HepG2 (cell line): ENCODE measurements around the gene CCDC82. TPM values are rescaled to one million over a fixed set of nuclear protein-coding genes. Genes with fewer than 3 reads are reported as not detected.

Experiments used
- ATAC-seq: fragments of 200-7000 bp; cut with Tn5 transposase; 3 replicates; pipeline ENCODE4 v1.9.1; 2020; ENCODE audit warnings: mild to moderate bottlenecking, moderate library complexity
- BruUV-seq: library from RNA; stranded (reverse); fragments of 400-500 nt; replicated peaks from 2 replicates; lab custom pipeline; 2021; lab: Mats Ljungman, UMichigan
- CTCF ChIA-PET: fragments of 300-600 bp; formaldehyde crosslinking; extraction: SDS; loops from one replicate; lab custom pipeline; 2021; ENCODE audit warnings: low total read pairs, inconsistent platforms, low intra/inter-chr PET ratio; lab: Yijun Ruan, JAX
- POLR2A ChIA-PET: fragments of 350-600 bp; sonication (Branson Sonifier 250); formaldehyde crosslinking; loops from one replicate; lab custom pipeline; 2020; ENCODE audit warnings: antibody characterized with exemption, inconsistent platforms; lab: Yijun Ruan, JAX
- DNase-seq: peaks from one replicate; pipeline ENCODE4 v3.0.0-alpha.2; 2015; ENCODE audit warnings: low spot score
- FAIRE-seq: peaks from 3 replicates; lab custom pipeline; 2011; peaks lifted over from hg19 to GRCh38; lab: Jason Lieb, UNC
- H2AFZ ChIP-seq: one replicate; pipeline ENCODE4 v1.6.1; 2011; ENCODE audit warnings: low read length, inconsistent platforms
- H3K27ac ChIP-seq: fragments of 300-600 bp; 3 replicates; pipeline ENCODE4 v1.8.0; 2011; ENCODE audit warnings: mixed run types, mild to moderate bottlenecking, mixed read lengths, low read length, inconsistent platforms; ENCODE audit not compliant: insufficient read depth; ENCODE audit errors: extremely low read length
- H3K27me3 ChIP-seq, 2 experiments: fragments of 200-600 bp in 1 of 2; 2 replicates in 1 of 2; 3 replicates in 1 of 2; pipeline versions ENCODE4 v1.6.0 to v1.8.0; 2011; ENCODE audit warnings: low read length in 2 of 2, mild to moderate bottlenecking in 2 of 2, moderate library complexity in 2 of 2, inconsistent platforms in 1 of 2; ENCODE audit not compliant: insufficient read depth in 2 of 2, control insufficient read depth in 1 of 2
- H3K36me3 ChIP-seq, 2 experiments: fragments of 200-600 bp in 1 of 2; replicated peaks in 1 of 2; 2 replicates in 1 of 2; 3 replicates in 1 of 2; pipeline versions ENCODE4 v1.5.1 to v1.8.0; 2011; ENCODE audit warnings: low read length in 2 of 2, inconsistent platforms in 1 of 2; ENCODE audit not compliant: insufficient read depth in 2 of 2, control insufficient read depth in 1 of 2
- H3K4me1 ChIP-seq: 2 replicates; pipeline ENCODE4 v1.5.1; 2012; ENCODE audit warnings: low read length, inconsistent platforms; ENCODE audit not compliant: insufficient read depth
- H3K4me2 ChIP-seq: 2 replicates; pipeline ENCODE4 v1.6.0; 2011; ENCODE audit warnings: low read depth, low read length, inconsistent platforms
- H3K4me3 ChIP-seq, 3 experiments: fragments of 200-600 bp in 1 of 3; sonication (generic), shearing (Covaris generic) in 1 of 3; replicated peaks in 1 of 3; 2 replicates each; pipeline ENCODE4 v1.5.1; 2011 to 2016; ENCODE audit warnings: low read length in 3 of 3, inconsistent platforms in 2 of 3, low read depth in 2 of 3, mild to moderate bottlenecking in 2 of 3, control low read depth in 1 of 3, mixed read lengths in 1 of 3; ENCODE audit not compliant: insufficient read depth in 1 of 3
- H3K79me2 ChIP-seq: one replicate; pipeline ENCODE4 v1.6.1; 2011; ENCODE audit warnings: low read length, inconsistent platforms; ENCODE audit not compliant: insufficient read depth
- H3K9ac ChIP-seq: 2 replicates; pipeline ENCODE4 v1.6.0; 2011; ENCODE audit warnings: mild to moderate bottlenecking, low read depth, low read length, inconsistent platforms; ENCODE audit not compliant: insufficient read depth
- H3K9me3 ChIP-seq: 2 replicates; pipeline ENCODE4 v1.5.1; 2012; ENCODE audit warnings: mild to moderate bottlenecking, low read length
- H4K20me1 ChIP-seq: 2 replicates; pipeline ENCODE4 v1.6.0; 2011; ENCODE audit warnings: inconsistent platforms, mild to moderate bottlenecking, low read length, moderate library complexity; ENCODE audit not compliant: insufficient read depth
- AHR ChIP-seq: IDR thresholded peaks from 2 replicates; pipeline ENCODE4 v1.6.1; 2018; ENCODE audit warnings: missing genetic modification reagents, missing compliant biosample characterization
- EP300 ChIP-seq, 3 experiments: sonication (generic) in 1 of 3; formaldehyde crosslinking in 1 of 3; IDR thresholded peaks; 2 replicates each; pipeline versions ENCODE4 v1.5.1 to v1.6.1; 2011 to 2020; ENCODE audit warnings: low read depth in 2 of 3, low read length in 2 of 3, borderline replicate concordance in 1 of 3, improper control_type of control experiment in 1 of 3, mild to moderate bottlenecking in 1 of 3, missing genetic modification reagents in 1 of 3, moderate library complexity in 1 of 3
- ESRRA ChIP-seq: sonication (generic); formaldehyde crosslinking; IDR thresholded peaks from 2 replicates; pipeline ENCODE4 v1.5.1; 2020; ENCODE audit warnings: mild to moderate bottlenecking, low read depth, missing genetic modification reagents
- FOXJ3 ChIP-seq: sonication (generic); formaldehyde crosslinking; IDR thresholded peaks from 2 replicates; pipeline ENCODE4 v1.4.0; 2020; ENCODE audit warnings: missing genetic modification reagents, mild to moderate bottlenecking, borderline replicate concordance
- FOXP1 ChIP-seq, 2 experiments: fragments of 450-650 bp in 1 of 2; IDR thresholded peaks; 2 replicates each; pipeline ENCODE4 v1.6.1; 2017 to 2018; ENCODE audit warnings: antibody characterized with exemption in 1 of 2
- HHEX ChIP-seq: IDR thresholded peaks from 2 replicates; pipeline ENCODE4 v1.6.1; 2016; ENCODE audit warnings: control low read depth
- HNF4A ChIP-seq: sonication (generic); formaldehyde crosslinking; IDR thresholded peaks from 2 replicates; pipeline ENCODE4 v1.4.0; 2020; ENCODE audit warnings: missing genetic modification reagents
- HNRNPH1 ChIP-seq: fragments of 200-400 bp; formaldehyde crosslinking; optimal IDR thresholded peaks from 2 replicates; pipeline ENCODE3; 2017; ENCODE audit warnings: mild to moderate bottlenecking, low read depth, low read length
- ISL2 ChIP-seq: sonication (generic); formaldehyde crosslinking; IDR thresholded peaks from 2 replicates; pipeline ENCODE4 v1.5.0; 2020; ENCODE audit warnings: missing genetic modification reagents
- JUND ChIP-seq: sonication (generic); formaldehyde crosslinking; IDR thresholded peaks from 2 replicates; pipeline ENCODE4 v1.8.0; 2022; ENCODE audit warnings: mild to moderate bottlenecking, missing genetic modification reagents
- MED1 ChIP-seq: sonication (generic); formaldehyde crosslinking; IDR thresholded peaks from 2 replicates; pipeline ENCODE4 v1.4.0; 2020; ENCODE audit warnings: missing genetic modification reagents
- PITX1 ChIP-seq: sonication (generic); formaldehyde crosslinking; IDR thresholded peaks from 2 replicates; pipeline ENCODE4 v1.5.1; 2020; ENCODE audit warnings: mild to moderate bottlenecking, missing genetic modification reagents
- RAD51 ChIP-seq: fragments of 450-650 bp; IDR thresholded peaks from 2 replicates; pipeline ENCODE4 v1.6.1; 2016; ENCODE audit warnings: borderline replicate concordance
- RFX1 ChIP-seq: fragments of 450-650 bp; IDR thresholded peaks from 2 replicates; pipeline ENCODE4 v1.6.1; 2017
- SMARCE1 ChIP-seq: fragments of 450-650 bp; IDR thresholded peaks from 2 replicates; pipeline ENCODE4 v1.6.1; 2017; ENCODE audit warnings: borderline replicate concordance
- SNRNP70 ChIP-seq: fragments of 200-400 bp; formaldehyde crosslinking; IDR thresholded peaks from 2 replicates; pipeline ENCODE4 v1.6.1; 2017; ENCODE audit warnings: mild to moderate bottlenecking, low read depth, low read length, moderate library complexity
- TCF12 ChIP-seq, 2 experiments: fragments of 450-650 bp in 1 of 2; sonication (generic) in 1 of 2; formaldehyde crosslinking in 1 of 2; IDR thresholded peaks; 2 replicates each; pipeline versions ENCODE4 v1.6.1 to v1.8.0; 2017 to 2022; ENCODE audit warnings: antibody characterized with exemption in 1 of 2, mild to moderate bottlenecking in 1 of 2, missing genetic modification reagents in 1 of 2, moderate library complexity in 1 of 2
- ZBTB33 ChIP-seq: sonication (generic); formaldehyde crosslinking; IDR thresholded peaks from 2 replicates; pipeline ENCODE4 v1.4.0; 2020; ENCODE audit warnings: missing genetic modification reagents
- ZFAT ChIP-seq: sonication (generic); formaldehyde crosslinking; conservative IDR thresholded peaks from 2 replicates; pipeline ENCODE4 v1.8.1; 2023; ENCODE audit warnings: missing genetic modification reagents, inconsistent platforms
- ZFP36 ChIP-seq: fragments of 150-350 bp; IDR thresholded peaks from 2 replicates; pipeline ENCODE4 v1.6.1; 2018; ENCODE audit warnings: borderline replicate concordance, low read length, low read depth; ENCODE audit not compliant: partially characterized antibody
- ZNF274 ChIP-seq: sonication (generic); formaldehyde crosslinking; IDR thresholded peaks from 2 replicates; pipeline ENCODE4 v1.5.1; 2020; ENCODE audit warnings: mild to moderate bottlenecking, missing genetic modification reagents
- ZNF33A ChIP-seq: sonication (generic); formaldehyde crosslinking; IDR thresholded peaks from 2 replicates; pipeline ENCODE4 v1.5.1; 2020; ENCODE audit warnings: missing genetic modification reagents, mild to moderate bottlenecking, moderate library complexity, borderline replicate concordance
- ZNF607 ChIP-seq: sonication (generic); formaldehyde crosslinking; IDR thresholded peaks from 2 replicates; pipeline ENCODE4 v1.5.1; 2020; ENCODE audit warnings: missing genetic modification reagents, mild to moderate bottlenecking, borderline replicate concordance
- ZNF615 ChIP-seq: sonication (generic); formaldehyde crosslinking; IDR thresholded peaks from 2 replicates; pipeline ENCODE4 v1.5.0; 2020; ENCODE audit warnings: mild to moderate bottlenecking, missing genetic modification reagents, borderline replicate concordance
- ZNF841 ChIP-seq: sonication (generic); formaldehyde crosslinking; IDR thresholded peaks from 2 replicates; pipeline ENCODE4 v1.8.1; 2023; ENCODE audit warnings: missing genetic modification reagents, borderline replicate concordance
- WGBS: methylation state at CpG from one replicate; pipeline ENCODE4 v1.1.6; 2017; ENCODE audit warnings: low lambda C conversion rate; 5-methylcytosine and 5-hydroxymethylcytosine counted together
- in situ Hi-C: cut with HindIII; loops from 2 replicates; pipeline ENCODE4 v1.10.0; 2017; ENCODE audit warnings: low pct_unique_long_range_greater_than_20kb; ENCODE audit not compliant: extremely low pct_ligation_motif_present
- intact Hi-C: fragments of 100-400 bp; cut with micrococcal nuclease; formaldehyde crosslinking; loops from one replicate; pipeline ENCODE4 v1.10.0; 2022; ENCODE audit not compliant: unreplicated experiment
- polyA plus RNA-seq, 8 experiments: library from polyadenylated mRNA; depleted of rRNA in 3 of 8; stranded (reverse) in 7 of 8; unstranded in 1 of 8; fragments of >200 nt; fragmentation: Illumina TruSeq in 4 of 8; extraction: Trizol in 4 of 8; gene quantifications; 2 replicates each; pipeline versions ENCODE4 v1.2.1 to v1.2.3, GENCODE V29; 2011 to 2016; ENCODE audit warnings: low read depth in 4 of 8, missing spikeins in 1 of 8, mixed read lengths in 1 of 8; ENCODE audit not compliant: insufficient read depth in 1 of 8
- total RNA-seq, 5 experiments: library from RNA; depleted of rRNA; stranded (reverse); fragments of >200 nt; fragmentation: Illumina TruSeq; extraction: Trizol; gene quantifications; 2 replicates each; pipeline ENCODE4 v1.2.3, GENCODE V29; 2016; ENCODE audit warnings: low read depth in 1 of 5

CCDC82 gene
- total and polyA plus RNA-seq, 2 of the 13 experiments (the other 11 are each of a cell fraction or from before 2014, with no cell fraction given), result 19.7 to 25.7 TPM

- CTCF ChIA-PET, result no interaction called here
- Histone ChIP-seq H3K36me3 (peaks cover 5 to 8% of the 10 kb centered on the region in 2 experiments; a peak in 3 of 5 replicates), H2AFZ (no peak overlapping the region)
Observed at GRCh38 chr11:96313163-96313562, 76.5 kb downstream of the CCDC82 start.

GRCh38 chr11:96311120-96311568, 78.6 kb downstream of the CCDC82 start:
- in situ Hi-C loops (no loop called here), intact Hi-C loops (no loop called here)
- H3K4me3 ChIP-seq, result no peak overlapping the region
- H3K36me3 ChIP-seq, result peaks cover 3 to 7% of the 10 kb centered on the region in 2 experiments; a peak in 3 of 5 replicates
- WGBS, result 94% methylated on average over 2 of the region's 2 CpGs
- CTCF ChIA-PET, result no interaction called here
- peaks cover 38% of the 10 kb centered on the region for H3K79me2 ChIP-seq
- no peak overlapping the region for H3K4me2 ChIP-seq
- DNase-seq, result no peak
- FAIRE-seq, result no peak
- peaks cover 55% of the 10 kb centered on the region for H3K4me1 ChIP-seq
- H3K27ac ChIP-seq, result no peak overlapping the region
- H3K9me3 ChIP-seq, result no peaks in the 10 kb centered on the region
- BruUV-seq, result no TSS peak
- H4K20me1 ChIP-seq, result peaks cover 10% of the 10 kb centered on the region
- no peak overlapping the region for H2AFZ ChIP-seq
- no peaks in the 10 kb centered on the region for H3K27me3 ChIP-seq
- no peak for ATAC-seq
- H3K9ac ChIP-seq, result no peak overlapping the region
- POLR2A ChIA-PET, result interaction anchor here (0.8 kb wide), 1 partner anchor 28 kb away, joined by 3 read pairs; no protein-coding TSS in a partner anchor
- TF ChIP-seq ZNF615 (no peak), ZFP36 (no peak), HNF4A (CRISPR knock-in tag) (no peak), MED1 (no peak), ZNF274 (CRISPR knock-in tag) (no peak), ZNF33A (CRISPR knock-in tag) (no peak), ZNF841 (no peak), ZBTB33 (CRISPR knock-in tag) (no peak), PITX1 (CRISPR knock-in tag) (no peak), JUND (CRISPR knock-in tag) (no peak), SMARCE1 (no peak), AHR (CRISPR knock-in tag) (no peak), SNRNP70 (no peak), HNRNPH1 (no peak), RFX1 (no peak), FOXP1 (IDR thresholded peaks at IDR 0.05) (no peak), FOXP1 (CRISPR knock-in tag; IDR thresholded peaks at IDR 0.05) (no peak)

More at GRCh38 chr11:96313163-96313562, 76.5 kb downstream of the CCDC82 start:
- no peak overlapping the region for H3K9ac ChIP-seq
- ATAC-seq (no peak), FAIRE-seq (no peak), DNase-seq (no peak)
- no peak overlapping the region for H3K4me2 ChIP-seq
- no peaks in the 10 kb centered on the region for H3K9me3 ChIP-seq
- H4K20me1 ChIP-seq, result peaks cover 23% of the 10 kb centered on the region
- H3K4me3 ChIP-seq, result no peak overlapping the region
- POLR2A ChIA-PET, result no interaction called here
- WGBS, result 98% methylated on average over 6 of the region's 6 CpGs
- peaks cover 41% of the 10 kb centered on the region for H3K4me1 ChIP-seq
- no peak for TF ChIP-seq TCF12 (IDR thresholded peaks at IDR 0.05)
- TF ChIP-seq TCF12 (CRISPR knock-in tag; IDR thresholded peaks at IDR 0.05), result no peak
- no peak for TF ChIP-seq RAD51
- no peak for TF ChIP-seq HHEX (CRISPR knock-in tag)
- TF ChIP-seq ZNF607 (CRISPR knock-in tag), result no peak
- no peak for TF ChIP-seq EP300 (IDR thresholded peaks at IDR 0.05; ENCODE audit: low read depth in 2 of 2, low read length in 2 of 2)
- TF ChIP-seq EP300 (CRISPR knock-in tag; IDR thresholded peaks at IDR 0.05; ENCODE audit: borderline replicate concordance), result no peak
- TF ChIP-seq ISL2 (CRISPR knock-in tag), result no peak
- TF ChIP-seq FOXJ3 (CRISPR knock-in tag), result no peak
- TF ChIP-seq AHR (CRISPR knock-in tag), result no peak
- TF ChIP-seq ESRRA (CRISPR knock-in tag), result no peak
- no peak for TF ChIP-seq ZFAT (CRISPR knock-in tag)
- peaks cover 30% of the 10 kb centered on the region for H3K79me2 ChIP-seq
- BruUV-seq, result no TSS peak
- intact Hi-C loops, result no loop called here
- H3K27me3 ChIP-seq, result no peaks in the 10 kb centered on the region
- no peak overlapping the region for H3K27ac ChIP-seq
- in situ Hi-C loops, result no loop called here
